Subcutaneous adipose tissue (tissue), 4 donors: ENCODE results near the gene SCYGR4. TPM values are rescaled to one million over a fixed set of nuclear protein-coding genes. Genes with fewer than 3 reads are reported as not detected.
"Not testable (repeated sequence)": the region's sequence is repeated elsewhere in the genome, so short reads cannot be mapped to it uniquely, and the experiment has no call there.

Source experiments
- CTCF ChIP-seq: fragments of 450-650 bp; IDR thresholded peaks from one replicate; pipeline ENCODE4 v1.5.1; 2016; ENCODE audit warnings: low read depth, mild to moderate bottlenecking, control low read depth, antibody characterized with exemption, moderate library complexity
- total RNA-seq, 4 donors: library from RNA; depleted of rRNA; stranded (reverse); fragments of >200 nt; gene quantifications; one replicate each; pipeline ENCODE4 v1.1.0, GENCODE V29; 2016

SCYGR4 gene
- total RNA-seq, 4 donors from 2014 or later: not detected

GRCh38 chr2:227665189-227665940, 48.1 kb downstream of the SCYGR4 start:
- TF ChIP-seq CTCF: no peak

DNA sequence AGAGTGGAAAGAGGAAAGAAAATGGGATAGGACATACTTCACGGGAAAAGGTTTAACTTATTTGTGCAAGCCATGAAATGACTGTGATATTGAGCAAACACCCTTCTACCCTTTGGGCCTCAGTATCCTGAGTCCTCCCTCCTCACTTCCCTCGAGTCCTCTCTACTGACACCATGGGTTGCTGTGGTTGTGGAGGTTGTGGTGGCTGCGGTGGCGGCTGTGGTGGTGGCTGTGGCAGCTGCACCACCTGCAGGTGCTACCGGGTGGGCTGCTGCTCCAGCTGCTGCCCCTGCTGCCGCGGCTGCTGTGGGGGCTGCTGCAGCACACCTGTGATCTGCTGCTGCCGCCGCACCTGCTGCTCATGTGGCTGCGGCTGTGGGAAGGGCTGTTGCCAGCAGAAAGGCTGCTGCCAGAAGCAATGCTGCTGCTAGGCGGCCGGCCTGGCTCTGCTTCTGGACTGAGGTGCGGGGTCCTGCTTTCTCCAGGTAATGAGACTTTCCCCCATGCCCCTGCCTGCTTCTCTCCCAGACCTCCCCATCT, 49.4 kb downstream of the SCYGR4 start, which contains the start of gene SCYGR5:
Gene SCYGR5 (plus strand): TSS at position 174 of the 540 bp plus-strand sequence. CDS start 0 bp downstream, at position 174.
- not testable (repeated sequence) for TF ChIP-seq CTCF

Other genes starting within 250 kb of the SCYGR4 start
- under 1 TPM in 2 of 4 donors, not detected in 2; 0.22 to 0.68 TPM for gene TM4SF20, start 238.2 kb upstream of the SCYGR4 start, total RNA-seq
- not detected for gene SCYGR1, start 229.5 kb upstream of the SCYGR4 start, total RNA-seq
- gene AGFG1, start 145.3 kb upstream of the SCYGR4 start, total RNA-seq: 100 to 1,000 TPM in 3 of 4 donors, 10 to 100 TPM in 1; 88.7 to 235 (median 146) TPM
- gene SCYGR2, start 18.6 kb upstream of the SCYGR4 start, total RNA-seq: not detected
- not detected for gene SCYGR3, start 2.7 kb upstream of the SCYGR4 start, total RNA-seq
- gene SCYGR5, start 49.3 kb downstream of the SCYGR4 start, total RNA-seq: not detected
- gene SLC19A3, start 100.5 kb downstream of the SCYGR4 start, total RNA-seq: 100 to 1,000 TPM; 253 to 521 (median 402) TPM
- not detected for gene SCYGR6, start 107.3 kb downstream of the SCYGR4 start, total RNA-seq
- not detected for gene SCYGR7, start 110.8 kb downstream of the SCYGR4 start, total RNA-seq
- gene SCYGR8, start 128.4 kb downstream of the SCYGR4 start, total RNA-seq: not detected
- gene CCL20, start 196.3 kb downstream of the SCYGR4 start, total RNA-seq: 1 to 10 TPM in 1 of 4 donors, not detected in 3; 1.9 TPM